H1 (cell line): ENCODE results near the gene LOXHD1. TPM values are rescaled to one million over a fixed set of nuclear protein-coding genes. Genes with fewer than 3 reads are reported as not detected.

Experiments
- CBX8 ChIP-seq: fragments of 300-800, 300-1000 bp; sonication (generic); IDR thresholded peaks from 2 replicates; pipeline ENCODE4 v1.7.1; 2016; ENCODE audit warnings: low read depth, low read length, borderline replicate concordance
- CHD1 ChIP-seq: IDR thresholded peaks from 2 replicates; pipeline ENCODE4 v1.6.1; 2012; ENCODE audit warnings: low read depth, low read length, improper control_type of control experiment
- RBBP5 ChIP-seq: IDR thresholded peaks from 2 replicates; pipeline ENCODE4 v1.7.1; 2012; ENCODE audit warnings: low read depth, mild to moderate bottlenecking, inconsistent platforms, low read length, moderate library complexity, borderline replicate concordance
- SAP30 ChIP-seq: fragments of 300-600 bp; sonication (generic); IDR thresholded peaks from 2 replicates; pipeline ENCODE4 v1.7.1; 2012; ENCODE audit warnings: low read length, moderate library complexity, mild to moderate bottlenecking, inconsistent platforms; ENCODE audit not compliant: insufficient read depth, insufficient replicate concordance
- TBP ChIP-seq: IDR thresholded peaks from 2 replicates; pipeline ENCODE4 v1.6.1; 2011; ENCODE audit warnings: low read depth, low read length, improper control_type of control experiment
- YY1 ChIP-seq: IDR thresholded peaks from 2 replicates; pipeline ENCODE4 v1.6.1; 2011; ENCODE audit warnings: low read depth, mild to moderate bottlenecking, low read length
- polyA plus RNA-seq, 7 experiments: library from polyadenylated mRNA; depleted of rRNA in 3 of 7; stranded (reverse) in 5 of 7; unstranded in 2 of 7; fragments of >200 nt in 5 of 7; fragments of 200-250 nt in 2 of 7; gene quantifications; 1 replicate in 5 of 7; 2 replicates in 1 of 7; 4 replicates in 1 of 7; pipeline versions ENCODE4 v1.2.1 to v1.2.3, GENCODE V29; 2011 to 2013; ENCODE audit warnings: missing spikeins in 2 of 7, mixed read lengths in 2 of 7
- total RNA-seq: library from RNA; stranded (reverse); fragmentation: NEBNext Ultra II Directional; extraction: Animal tissue kit (Norgen Biotek cat#: 25700); gene quantifications from 2 replicates; pipeline ENCODE4 v1.2.1, GENCODE V29; 2021
- TF ChIP-seq, protein P1 (sequence below), 3 experiments: IDR thresholded peaks; 1 replicate in 2 of 3; 2 replicates in 1 of 3; pipeline versions ENCODE4 v1.5.1 to v1.6.1; 2011; ENCODE audit warnings: low read length in 3 of 3, mild to moderate bottlenecking in 3 of 3, inconsistent platforms in 2 of 3, low read depth in 1 of 3, moderate library complexity in 1 of 3; ENCODE audit not compliant: insufficient read depth in 1 of 3; ENCODE audit errors: control extremely low read depth in 1 of 3
- TF ChIP-seq, protein P2 (sequence below): IDR thresholded peaks from 2 replicates; pipeline ENCODE4 v1.6.1; 2011; ENCODE audit warnings: low read length, improper control_type of control experiment

The LOXHD1 gene
- total and polyA plus RNA-seq, 2 of the 8 experiments (the other 6 are each of a cell fraction or from before 2014, with no cell fraction given): 0.02 TPM; not detected in 1

DNA sequence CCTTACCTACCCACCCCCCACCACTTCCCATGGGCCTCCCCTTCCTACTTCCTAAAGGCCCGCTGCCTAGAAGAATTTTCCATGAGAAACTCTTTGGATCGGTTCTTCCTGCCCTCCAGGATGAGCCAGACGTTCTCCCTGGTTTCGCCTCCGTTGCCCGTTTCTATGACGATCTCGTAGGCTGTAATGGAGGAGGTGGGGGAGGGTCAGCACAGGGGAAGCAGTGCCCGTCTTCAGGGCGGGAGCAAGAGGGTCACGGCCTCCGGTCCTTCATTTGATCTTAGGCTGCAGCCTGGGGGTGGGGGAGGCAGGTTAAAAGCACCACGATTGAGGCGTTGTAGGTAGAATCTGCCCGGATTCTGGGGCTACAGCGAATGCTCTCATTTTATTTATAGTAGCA is 172.0 kb downstream of the LOXHD1 start (continued):
- TF ChIP-seq SAP30 (no peak), RBBP5 (no peak), YY1 (peak; percentile 52; the same call in 1 of the 2 replicates), CHD1 (no peak), CBX8 (no peak), TBP (no peak)
- TF ChIP-seq, protein P1, sequence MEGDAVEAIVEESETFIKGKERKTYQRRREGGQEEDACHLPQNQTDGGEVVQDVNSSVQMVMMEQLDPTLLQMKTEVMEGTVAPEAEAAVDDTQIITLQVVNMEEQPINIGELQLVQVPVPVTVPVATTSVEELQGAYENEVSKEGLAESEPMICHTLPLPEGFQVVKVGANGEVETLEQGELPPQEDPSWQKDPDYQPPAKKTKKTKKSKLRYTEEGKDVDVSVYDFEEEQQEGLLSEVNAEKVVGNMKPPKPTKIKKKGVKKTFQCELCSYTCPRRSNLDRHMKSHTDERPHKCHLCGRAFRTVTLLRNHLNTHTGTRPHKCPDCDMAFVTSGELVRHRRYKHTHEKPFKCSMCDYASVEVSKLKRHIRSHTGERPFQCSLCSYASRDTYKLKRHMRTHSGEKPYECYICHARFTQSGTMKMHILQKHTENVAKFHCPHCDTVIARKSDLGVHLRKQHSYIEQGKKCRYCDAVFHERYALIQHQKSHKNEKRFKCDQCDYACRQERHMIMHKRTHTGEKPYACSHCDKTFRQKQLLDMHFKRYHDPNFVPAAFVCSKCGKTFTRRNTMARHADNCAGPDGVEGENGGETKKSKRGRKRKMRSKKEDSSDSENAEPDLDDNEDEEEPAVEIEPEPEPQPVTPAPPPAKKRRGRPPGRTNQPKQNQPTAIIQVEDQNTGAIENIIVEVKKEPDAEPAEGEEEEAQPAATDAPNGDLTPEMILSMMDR (IDR thresholded peaks at IDR 0.05; ENCODE audit: control extremely low read depth in 1 of 3, insufficient read depth in 1 of 3, low read depth in 1 of 3, low read length in 3 of 3): no peak
- TF ChIP-seq, protein P2, sequence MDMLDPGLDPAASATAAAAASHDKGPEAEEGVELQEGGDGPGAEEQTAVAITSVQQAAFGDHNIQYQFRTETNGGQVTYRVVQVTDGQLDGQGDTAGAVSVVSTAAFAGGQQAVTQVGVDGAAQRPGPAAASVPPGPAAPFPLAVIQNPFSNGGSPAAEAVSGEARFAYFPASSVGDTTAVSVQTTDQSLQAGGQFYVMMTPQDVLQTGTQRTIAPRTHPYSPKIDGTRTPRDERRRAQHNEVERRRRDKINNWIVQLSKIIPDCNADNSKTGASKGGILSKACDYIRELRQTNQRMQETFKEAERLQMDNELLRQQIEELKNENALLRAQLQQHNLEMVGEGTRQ: no peak
